ENCODE data around the gene ABCC5.
A peak's percentile ranks its signal among the peaks of the same experiment; 100 is the strongest.
"Not testable (repeated sequence)": the region's sequence is repeated elsewhere in the genome, so short reads cannot be mapped to it uniquely, and the experiment has no call there.

Gene ABCC5

GRCh38 chr3:184017672-184018423, at the start of gene ABCC5:
Gene ABCC5 (minus strand): TSS chr3:184017884. CDS start chr3:184014392, 3,492 bp downstream.
- peak; percentile 86 for DNase-seq

- DNase-seq, result no peak
These were observed 48.5 kb upstream of the ABCC5 start for GRCh38 chr3:184066211-184066610.

- no peak for DNase-seq
These were observed 45.0 kb upstream of the ABCC5 start for GRCh38 chr3:184062637-184063036.

- DNase-seq, result no peak
These were observed 41.7 kb upstream of the ABCC5 start for GRCh38 chr3:184059424-184059823.

GRCh38 chr3:184058029-184058428, 40.3 kb upstream of the ABCC5 start:
- DNase-seq, result no peak

- DNase-seq, result no peak
These were observed 35.1 kb upstream of the ABCC5 start, which contains the start of gene HTR3C for GRCh38 chr3:184052767-184053166. Gene HTR3C (plus strand): TSS chr3:184053047. CDS start chr3:184053081, 34 bp downstream.

- DNase-seq, result no peak
These were observed 32.6 kb upstream of the ABCC5 start for GRCh38 chr3:184050217-184050847.

GRCh38 chr3:184045995-184046394, 28.3 kb upstream of the ABCC5 start:
- DNase-seq, result no peak

- no peak for DNase-seq
These were observed 24.9 kb upstream of the ABCC5 start for GRCh38 chr3:184042617-184043016.

- DNase-seq, result no peak
These were observed 22.3 kb upstream of the ABCC5 start for GRCh38 chr3:184040010-184040409.

GRCh38 chr3:184039414-184039813, 21.7 kb upstream of the ABCC5 start:
- DNase-seq, result no peak

- DNase-seq, result not testable (repeated sequence)
These were observed 20.6 kb upstream of the ABCC5 start for GRCh38 chr3:184038307-184038706.

- no peak for DNase-seq
These were observed 20.1 kb upstream of the ABCC5 start for GRCh38 chr3:184037816-184038215.

GRCh38 chr3:184031187-184031792, 13.6 kb upstream of the ABCC5 start, which contains the start of gene HTR3D:
Gene HTR3D (plus strand): TSS chr3:184031742. CDS start chr3:184031742, 0 bp downstream.
- peak; percentile 55 for DNase-seq

GRCh38 chr3:184030536-184030935, 12.9 kb upstream of the ABCC5 start:
- no peak for DNase-seq

- no peak for DNase-seq
These were observed 11.8 kb upstream of the ABCC5 start for GRCh38 chr3:184029443-184029842.

GRCh38 chr3:184028275-184028890, 10.7 kb upstream of the ABCC5 start:
- not testable (repeated sequence) for DNase-seq

GRCh38 chr3:184025256-184025655, 7.6 kb upstream of the ABCC5 start:
- DNase-seq, result not testable (repeated sequence)

GRCh38 chr3:184022323-184022722, 4.6 kb upstream of the ABCC5 start:
- no peak for DNase-seq

GRCh38 chr3:184018424-184018973, 815 bp upstream of the ABCC5 start:
- DNase-seq, result no peak

GRCh38 chr3:184016811-184017671, 643 bp downstream of the ABCC5 start:
- DNase-seq, result peak; percentile 29

- DNase-seq, result no peak
These were observed 1.5 kb downstream of the ABCC5 start for GRCh38 chr3:184016169-184016570.
